K562 (cell line): Measurements from ENCODE around the gene HLA-F. TPM values are rescaled to one million over a fixed set of nuclear protein-coding genes. Genes with fewer than 3 reads are reported as not detected.

Source experiments
- CREB5 ChIP-seq: fragments of 250-450 bp; sonication (Bioruptor Pico); IDR thresholded peaks from 2 replicates; pipeline ENCODE4 v1.5.0; 2020; ENCODE audit warnings: mild to moderate bottlenecking
- ELK3 ChIP-seq: fragments of 450-650 bp; formaldehyde crosslinking; IDR thresholded peaks from 2 replicates; pipeline ENCODE4 v1.4.0; 2020; ENCODE audit warnings: mild to moderate bottlenecking
- EZH2 ChIP-seq: IDR thresholded peaks from 2 replicates; pipeline ENCODE4 v1.6.1; 2012; ENCODE audit warnings: low read depth, mild to moderate bottlenecking, inconsistent platforms, low read length, borderline replicate concordance
- GTF2A2 ChIP-seq: IDR thresholded peaks from 2 replicates; pipeline ENCODE4 v1.6.1; 2016; ENCODE audit warnings: mild to moderate bottlenecking, missing genetic modification characterization, missing compliant biosample characterization
- KDM2B ChIP-seq: fragments of 250-450 bp; sonication (Bioruptor Pico); IDR thresholded peaks from 2 replicates; pipeline ENCODE4 v1.8.0; 2021; ENCODE audit warnings: mild to moderate bottlenecking, moderate library complexity
- RAD21 ChIP-seq, 2 experiments: fragments of 250-450 bp in 1 of 2; fragments of 450-650 bp in 1 of 2; sonication (Bioruptor Pico) in 1 of 2; formaldehyde crosslinking in 1 of 2; IDR thresholded peaks in 1 of 2; conservative IDR thresholded peaks in 1 of 2; 2 replicates each; pipeline versions ENCODE4 v1.4.0 to v1.8.0; 2020 to 2022; ENCODE audit warnings: mild to moderate bottlenecking in 2 of 2, moderate library complexity in 1 of 2
- TEAD1 ChIP-seq, 2 experiments: fragments of 450-650 bp in 1 of 2; sonication (generic) in 1 of 2; formaldehyde crosslinking; IDR thresholded peaks; 2 replicates each; pipeline versions ENCODE4 v1.4.0 to v1.8.0; 2020 to 2022; ENCODE audit warnings: mild to moderate bottlenecking in 2 of 2, missing genetic modification reagents in 1 of 2
- ZBTB7A ChIP-seq: IDR thresholded peaks from 2 replicates; pipeline ENCODE4 v1.6.1; 2011; ENCODE audit warnings: low read depth, mild to moderate bottlenecking, low read length, moderate library complexity, borderline replicate concordance; ENCODE audit not compliant: control insufficient read depth
- polyA plus RNA-seq, 8 experiments: library from polyadenylated mRNA; depleted of rRNA in 4 of 8; stranded (reverse) in 5 of 8; unstranded in 3 of 8; fragments of >200 nt; fragmentation: Nextera tagmentation in 2 of 8; fragmentation: Illumina TruSeq in 1 of 8; extraction: Ambion mirVana in 2 of 8; extraction: Trizol in 1 of 8; gene quantifications; 2 replicates each; pipeline versions ENCODE4 v1.2.1 to v1.2.3, GENCODE V29; 2011 to 2014; ENCODE audit warnings: inconsistent platforms in 1 of 8, missing spikeins in 1 of 8
- total RNA-seq, 7 experiments: library from RNA; depleted of rRNA in 6 of 7; stranded (reverse); fragments of >200 nt in 6 of 7; fragmentation: Illumina TruSeq in 2 of 7; extraction: Trizol in 2 of 7; gene quantifications; 2 replicates each; pipeline versions ENCODE4 v1.2.1 to v1.2.3, GENCODE V29; 2011 to 2021; ENCODE audit warnings: low replicate concordance in 1 of 7

HLA-F gene
- total and polyA plus RNA-seq, 9 of the 15 experiments (the other 6 are each of a cell fraction or from before 2014, with no cell fraction given), result 0.40 to 0.76 (median 0.46) TPM; not detected in 6

- peak in 1 of 2 experiments; percentile 63; a peak in 2 of 4 replicates for TF ChIP-seq RAD21 (CRISPR knock-in tag; conservative IDR thresholded peaks at IDR 0.05 in 1 of 2, IDR thresholded peaks at IDR 0.05 in 1 of 2)
- no peak for TF ChIP-seq CREB5 (CRISPR knock-in tag)
- no peak for TF ChIP-seq KDM2B
- TF ChIP-seq EZH2, result no peak
- TF ChIP-seq ZBTB7A, result no peak
- TF ChIP-seq TEAD1 (CRISPR knock-in tag; IDR thresholded peaks at IDR 0.05), result no peak
- TF ChIP-seq ELK3, result no peak
- no peak for TF ChIP-seq GTF2A2 (tag)
Observed at GRCh38 chr6:29685718-29686326, 37.4 kb upstream of the HLA-F start (continued).
